Coronary artery (tissue), 2 donors: ENCODE results near the gene SYS1.

Experiments
- DNase-seq: peaks from one replicate; pipeline ENCODE4 v3.0.0-alpha.2; 2017; ENCODE audit warnings: low spot score
- H3K27ac ChIP-seq, 2 donors: fragments of 200-600 bp; sonication (generic); one replicate each; pipeline ENCODE4 v1.5.1; 2016 to 2019
- H3K4me3 ChIP-seq: fragments of 200-600 bp; sonication (generic); 2 replicates; pipeline ENCODE4 v1.5.1; 2016; ENCODE audit warnings: mild to moderate bottlenecking, moderate library complexity
- CTCF ChIP-seq: fragments of 200-600 bp; sonication (generic); IDR thresholded peaks from one replicate; pipeline ENCODE4 v1.5.1; 2019; ENCODE audit warnings: antibody characterized with exemption

SYS1 gene

GRCh38 chr20:45404438-45404837 lies 41.5 kb downstream of the SYS1 start:
- no peak for DNase-seq
- Histone ChIP-seq H3K27ac (peak overlapping the region; percentile 61 to 97), H3K4me3 (no peak overlapping the region)
- TF ChIP-seq CTCF = no peak

DNA sequence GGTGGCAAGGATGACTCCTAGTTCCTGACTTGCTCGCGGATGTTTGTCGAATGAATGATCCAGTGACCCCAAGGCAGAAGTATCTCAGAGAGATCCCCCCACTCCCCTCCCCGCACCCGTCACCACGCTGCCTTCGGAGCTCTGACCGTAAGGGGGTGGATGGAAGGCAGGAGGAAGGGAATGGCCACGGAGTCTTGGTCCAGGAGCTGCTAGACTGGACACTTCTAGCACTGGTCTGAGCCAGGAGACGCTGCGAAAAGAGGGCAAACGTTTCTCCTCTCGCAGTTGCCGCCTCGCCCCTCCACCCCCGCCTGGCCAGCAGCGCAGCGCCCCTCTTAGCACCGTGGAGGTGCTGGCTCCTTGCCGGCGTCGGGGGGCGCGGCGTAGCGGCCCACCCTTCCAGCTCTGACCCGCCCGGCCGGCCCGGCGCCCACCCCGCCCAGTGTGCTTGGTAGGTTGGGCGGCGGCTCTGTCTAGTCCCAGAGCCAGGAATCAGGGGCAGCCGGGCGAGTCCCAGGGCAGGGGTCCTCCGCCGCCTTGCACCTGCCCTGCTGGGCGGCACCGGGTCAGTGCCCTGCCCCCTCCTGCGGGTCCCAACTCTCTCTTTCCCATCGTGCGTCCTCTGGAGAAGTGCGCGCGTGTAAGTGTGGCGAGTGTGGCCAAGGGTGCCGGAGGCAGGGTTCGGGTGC lies 42.8 kb downstream of the SYS1 start:
- DNase-seq = peak; percentile 84

DNA sequence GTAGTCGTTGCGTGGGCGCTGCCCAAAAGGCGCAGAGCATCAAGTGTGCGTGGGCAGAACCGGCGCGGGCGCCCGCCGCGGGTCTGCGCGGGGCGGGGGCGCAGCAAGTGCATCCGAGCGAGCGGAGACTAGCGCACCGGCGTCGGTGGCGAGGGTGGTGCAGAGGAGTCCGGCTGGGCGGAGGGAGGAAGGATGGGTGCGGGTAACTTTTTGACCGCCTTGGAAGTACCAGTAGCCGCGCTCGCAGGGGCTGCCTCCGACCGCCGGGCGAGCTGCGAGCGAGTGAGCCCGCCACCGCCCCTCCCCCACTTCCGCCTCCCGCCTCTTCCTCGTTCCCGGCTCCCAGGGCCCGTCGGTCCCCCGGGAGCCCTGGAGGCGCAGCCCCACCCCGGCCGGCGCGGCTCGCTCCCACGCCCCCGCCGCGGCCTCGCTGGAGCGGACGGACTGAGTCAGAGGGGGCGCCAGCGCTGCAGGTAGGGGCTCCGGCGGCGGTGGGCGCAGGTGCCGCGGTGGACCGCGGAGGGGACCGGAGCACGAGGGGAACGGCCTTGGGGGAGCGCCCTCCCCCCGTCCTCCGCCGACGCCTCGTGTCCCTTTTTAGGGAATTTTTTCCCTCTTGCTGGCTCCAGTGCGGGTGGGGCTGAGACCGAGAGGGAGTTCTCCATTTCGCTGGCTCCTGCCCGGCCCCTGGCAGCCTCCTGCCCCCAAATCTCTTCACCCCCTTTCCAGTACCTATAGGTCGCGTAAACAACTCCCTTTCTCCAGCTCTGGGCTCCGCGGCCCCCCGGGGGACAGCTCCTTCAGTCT lies 43.5 kb downstream of the SYS1 start:
- DNase-seq = peak; percentile 90
- no peak for TF ChIP-seq CTCF
- H3K4me3 ChIP-seq = peak overlapping the region; percentile 93
- H3K27ac ChIP-seq = peak overlapping the region; percentile 97 to 98

More for the DNA sequence above, 42.8 kb downstream of the SYS1 start:
- peak overlapping the region; percentile 97 to 98 for H3K27ac ChIP-seq
- TF ChIP-seq CTCF = no peak
- H3K4me3 ChIP-seq = peak overlapping the region; percentile 93

DNA sequence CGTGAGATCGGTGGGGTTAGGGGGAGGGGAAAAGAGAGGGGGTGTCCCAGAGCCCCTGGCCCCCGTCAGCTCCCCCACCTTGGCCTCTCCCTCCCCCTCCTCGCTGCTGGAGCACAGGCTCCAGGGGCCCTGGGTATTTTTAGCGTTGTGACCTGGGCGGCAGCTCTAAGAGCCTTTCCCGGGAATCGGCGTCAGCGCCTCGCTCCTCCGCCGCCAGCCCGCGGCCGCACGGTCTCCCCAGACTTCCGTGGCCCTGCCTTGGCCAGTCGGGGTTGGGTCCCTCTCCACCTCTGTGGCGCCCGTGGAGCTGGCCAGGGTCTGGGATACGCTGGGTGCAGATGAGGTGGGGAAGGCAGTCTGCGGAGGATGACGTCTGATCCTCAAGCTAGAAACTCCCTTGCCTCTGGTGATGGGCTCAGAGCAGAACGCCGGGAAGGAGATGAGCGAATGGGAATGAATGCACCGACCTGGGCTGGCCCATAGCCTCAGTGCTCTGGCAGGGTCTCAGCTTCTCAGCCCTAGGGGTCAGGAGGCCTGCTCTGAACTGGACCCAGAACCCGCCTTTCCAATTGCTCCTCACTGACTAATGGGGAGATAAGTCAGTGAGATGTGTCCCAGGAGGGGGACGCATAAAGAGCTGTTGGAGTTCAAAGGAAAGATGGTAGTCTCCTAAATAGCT lies 44.2 kb downstream of the SYS1 start:
- TF ChIP-seq CTCF = no peak
- H3K4me3 ChIP-seq = peak overlapping the region; percentile 93
- peak overlapping the region; percentile 97 to 98 for H3K27ac ChIP-seq
- DNase-seq = peak; percentile 90

GRCh38 chr20:45407783-45408645 lies 45.1 kb downstream of the SYS1 start, which contains the start of gene DBNDD2:
DBNDD2 (plus strand) TSS chr20:45408289; CDS start chr20:45408468, 179 bp downstream.
- peak within 1 kb of the TSS; percentile 93 for H3K4me3 ChIP-seq
- DNase-seq = no peak
- no peak for TF ChIP-seq CTCF
- H3K27ac ChIP-seq = peak within 1 kb of the TSS; percentile 97 to 98

GRCh38 chr20:45408646-45409213 lies 45.8 kb downstream of the SYS1 start:
- DNase-seq = no peak
- Histone ChIP-seq H3K27ac (peak overlapping the region; percentile 97 to 98), H3K4me3 (peak overlapping the region; percentile 93)
- TF ChIP-seq CTCF = no peak
